RKO (cell line): ENCODE results near the gene SPACA4.
A peak's percentile ranks its signal among the peaks of the same experiment; 100 is the strongest.
"Not testable (repeated sequence)": the region's sequence is repeated elsewhere in the genome, so short reads cannot be mapped to it uniquely, and the experiment has no call there.

ENCODE experiments used
- DNase-seq: peaks from one replicate; pipeline ENCODE4 v3.0.0-alpha.2; 2016; ENCODE audit warnings: low spot score

The SPACA4 gene

GRCh38 chr19:48618916-48619691 lies 12.6 kb downstream of the SPACA4 start, which contains the start of the genes RPL18 and SPHK2:
Gene RPL18, minus strand, starts transcription at chr19:48619178. Its CDS starts 35 bp downstream, at chr19:48619143.
Gene SPHK2, plus strand, starts transcription at chr19:48619506. Its CDS starts 1,009 bp downstream, at chr19:48620515.
- DNase-seq: peak; percentile 99

- peak; percentile 52 for DNase-seq
Observed at GRCh38 chr19:48619692-48620585, 13.4 kb downstream of the SPACA4 start.

GRCh38 chr19:48623556-48624066 lies 17.1 kb downstream of the SPACA4 start:
- no peak for DNase-seq

- no peak for DNase-seq
Observed at GRCh38 chr19:48624067-48624594, 17.6 kb downstream of the SPACA4 start.

- DNase-seq: no peak
Observed at GRCh38 chr19:48624791-48625723, 18.5 kb downstream of the SPACA4 start.

GRCh38 chr19:48625891-48626327 lies 19.4 kb downstream of the SPACA4 start:
- DNase-seq: no peak

GRCh38 chr19:48627201-48627864 lies 20.8 kb downstream of the SPACA4 start:
- DNase-seq: no peak

- DNase-seq: no peak
Observed at GRCh38 chr19:48627865-48628314, 21.3 kb downstream of the SPACA4 start.

GRCh38 chr19:48628486-48629296 lies 22.1 kb downstream of the SPACA4 start:
- no peak for DNase-seq

- DNase-seq: no peak
Observed at GRCh38 chr19:48629297-48629598, 22.7 kb downstream of the SPACA4 start.

GRCh38 chr19:48629599-48630295 lies 23.2 kb downstream of the SPACA4 start:
- peak; percentile 92 for DNase-seq

GRCh38 chr19:48630296-48631063 lies 23.9 kb downstream of the SPACA4 start:
- DNase-seq: peak; percentile 74

GRCh38 chr19:48631225-48631624 lies 24.7 kb downstream of the SPACA4 start:
- no peak for DNase-seq

GRCh38 chr19:48632286-48632685 lies 25.7 kb downstream of the SPACA4 start:
- DNase-seq: not testable (repeated sequence)

GRCh38 chr19:48632692-48633147 lies 26.2 kb downstream of the SPACA4 start:
- no peak for DNase-seq

- no peak for DNase-seq
Observed at GRCh38 chr19:48633148-48634035, 26.9 kb downstream of the SPACA4 start.

- no peak for DNase-seq
Observed at GRCh38 chr19:48634036-48634342, 27.4 kb downstream of the SPACA4 start.
